ENCODE measurements around the gene VPS26B. TPM values are rescaled to one million over a fixed set of nuclear protein-coding genes. Genes with fewer than 3 reads are reported as not detected.
A peak's percentile ranks its signal among the peaks of the same experiment; 100 is the strongest.

Gene VPS26B
- polyA plus RNA-seq, 1 experiment, result 48.8 TPM

GRCh38 chr11:134244593-134244992 lies 20.1 kb downstream of the VPS26B start:
- POLR2A ChIA-PET, result no interaction called here
- peak; percentile 45 for TF ChIP-seq CTCF (IDR thresholded peaks at IDR 0.05; ENCODE audit: insufficient read depth, low read depth, low read length)

GRCh38 chr11:134245434-134245833 lies 21.0 kb downstream of the VPS26B start:
- Histone ChIP-seq H3K27me3 (ENCODE audit: control insufficient read depth, insufficient read depth, low read length) (no peaks in the 10 kb centered on the region), H3K36me3 (ENCODE audit: control insufficient read depth, insufficient read depth, low read length) (peaks cover 29% of the 10 kb centered on the region), H3K4me3 (ENCODE audit: low read depth, low read length) (no peak overlapping the region)
- CTCF ChIA-PET, result interaction anchor here (1.2 kb wide), 2 partner anchors 8 to 43 kb away, joined by 3 to 4 read pairs; partner anchors contain the start of genes ACAD8 and THYN1
- no peak for DNase-seq (ENCODE audit: low read depth)
- POLR2A ChIA-PET, result no interaction called here
- no peak for TF ChIP-seq CTCF (IDR thresholded peaks at IDR 0.05; ENCODE audit: insufficient read depth, low read depth, low read length)

More at GRCh38 chr11:134244593-134244992, 20.1 kb downstream of the VPS26B start:
- no peak for DNase-seq (ENCODE audit: low read depth)
- H3K4me3 ChIP-seq (ENCODE audit: low read depth, low read length), result no peak overlapping the region
- no peaks in the 10 kb centered on the region for H3K27me3 ChIP-seq (ENCODE audit: control insufficient read depth, insufficient read depth, low read length)
- CTCF ChIA-PET, result interaction anchor here (0.8 to 2.6 kb wide), 11 partner anchors 9 to 317 kb away, joined by 3 to 11 read pairs (median 3); partner anchors contain the start of genes ACAD8, NCAPD3, THYN1 and VPS26B
- H3K36me3 ChIP-seq (ENCODE audit: control insufficient read depth, insufficient read depth, low read length), result peaks cover 27% of the 10 kb centered on the region

DNA sequence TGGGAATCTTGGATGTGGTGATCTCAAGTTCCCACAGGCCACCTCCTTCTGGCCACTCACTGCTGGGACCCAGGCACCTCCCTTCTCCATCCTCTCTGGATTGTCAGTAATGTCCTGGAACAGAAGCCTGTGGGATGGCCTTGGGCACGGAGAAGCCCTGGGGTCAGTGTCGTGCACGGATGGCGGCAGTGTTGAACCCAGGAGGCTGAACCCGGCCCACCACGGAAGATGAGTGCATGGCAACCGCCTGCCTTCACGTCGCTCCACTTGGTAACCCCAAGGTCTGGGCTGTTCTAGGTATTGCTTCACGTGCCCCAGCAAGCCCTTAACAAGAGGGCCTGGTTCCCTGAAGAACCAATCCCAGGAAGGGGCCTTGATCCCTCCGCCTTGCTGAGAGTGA lies 21.6 kb downstream of the VPS26B start:
- no peak for DNase-seq (ENCODE audit: low read depth)
- peaks cover 29% of the 10 kb centered on the region for H3K36me3 ChIP-seq (ENCODE audit: control insufficient read depth, insufficient read depth, low read length)
- TF ChIP-seq CTCF (IDR thresholded peaks at IDR 0.05; ENCODE audit: insufficient read depth, low read depth, low read length), result no peak
- CTCF ChIA-PET, result no interaction called here
- POLR2A ChIA-PET, result no interaction called here
- no peak overlapping the region for H3K4me3 ChIP-seq (ENCODE audit: low read depth, low read length)
- H3K27me3 ChIP-seq (ENCODE audit: control insufficient read depth, insufficient read depth, low read length), result no peaks in the 10 kb centered on the region

DNA sequence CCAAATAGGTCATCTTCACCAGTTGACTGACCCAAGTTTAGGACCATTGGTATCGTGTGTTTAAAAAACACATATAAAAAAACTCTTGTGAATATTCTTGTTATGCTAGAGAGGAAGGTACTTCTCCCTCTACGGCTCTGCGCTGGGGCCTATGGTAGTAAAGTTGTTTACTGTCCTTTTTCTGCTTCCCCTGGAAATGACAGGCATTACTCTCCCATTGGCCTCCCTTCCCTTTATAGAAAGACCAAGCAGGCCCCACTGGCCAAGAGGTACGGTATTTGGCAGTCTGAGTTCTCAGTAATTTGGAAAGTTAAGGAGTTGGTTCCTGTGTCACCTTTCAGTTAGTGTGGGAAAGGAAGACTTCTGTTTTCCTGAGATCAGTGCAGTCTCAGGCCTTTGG lies 22.2 kb downstream of the VPS26B start:
- H3K4me3 ChIP-seq (ENCODE audit: low read depth, low read length), result no peak overlapping the region
- DNase-seq (ENCODE audit: low read depth), result no peak
- no peaks in the 10 kb centered on the region for H3K27me3 ChIP-seq (ENCODE audit: control insufficient read depth, insufficient read depth, low read length)
- POLR2A ChIA-PET, result no interaction called here
- H3K36me3 ChIP-seq (ENCODE audit: control insufficient read depth, insufficient read depth, low read length), result peaks cover 26% of the 10 kb centered on the region
- no peak for TF ChIP-seq CTCF (IDR thresholded peaks at IDR 0.05; ENCODE audit: insufficient read depth, low read depth, low read length)
- CTCF ChIA-PET, result no interaction called here

- no peak overlapping the region for H3K4me3 ChIP-seq (ENCODE audit: low read depth, low read length)
- TF ChIP-seq CTCF (IDR thresholded peaks at IDR 0.05; ENCODE audit: insufficient read depth, low read depth, low read length), result no peak
- peaks cover 22% of the 10 kb centered on the region for H3K36me3 ChIP-seq (ENCODE audit: control insufficient read depth, insufficient read depth, low read length)
- no peak for DNase-seq (ENCODE audit: low read depth)
- CTCF ChIA-PET, result interaction anchor here (0.8 to 1.7 kb wide), 4 partner anchors 11 to 42 kb away, joined by 3 to 7 read pairs (median 3); no protein-coding TSS in a partner anchor
- POLR2A ChIA-PET, result no interaction called here
- no peaks in the 10 kb centered on the region for H3K27me3 ChIP-seq (ENCODE audit: control insufficient read depth, insufficient read depth, low read length)
Measured at GRCh38 chr11:134248910-134249480, 24.5 kb downstream of the VPS26B start.

Measured in BJ (cell line).